HepG2 (cell line): ENCODE data around the gene TRMT112. TPM values are rescaled to one million over a fixed set of nuclear protein-coding genes. Genes with fewer than 3 reads are reported as not detected.

Experiments used
- ARID4A ChIP-seq: sonication (generic); formaldehyde crosslinking; IDR thresholded peaks from 2 replicates; pipeline ENCODE4 v1.5.0; 2020; ENCODE audit warnings: mild to moderate bottlenecking, missing genetic modification reagents, borderline replicate concordance
- CBX1 ChIP-seq: IDR thresholded peaks from one replicate; pipeline ENCODE4 v1.6.1; 2016; ENCODE audit warnings: antibody characterized with exemption, low read depth
- CENPBD1 ChIP-seq: sonication (generic); formaldehyde crosslinking; IDR thresholded peaks from 2 replicates; pipeline ENCODE4 v1.8.0; 2022; ENCODE audit warnings: missing genetic modification reagents, low read depth, mild to moderate bottlenecking, borderline replicate concordance
- CSRNP2 ChIP-seq: sonication (generic); formaldehyde crosslinking; conservative IDR thresholded peaks from 2 replicates; pipeline ENCODE4 v1.8.0; 2022; ENCODE audit warnings: low read depth, missing genetic modification reagents
- GLI4 ChIP-seq: sonication (generic); formaldehyde crosslinking; IDR thresholded peaks from 2 replicates; pipeline ENCODE4 v1.5.1; 2020; ENCODE audit warnings: missing genetic modification reagents, mild to moderate bottlenecking, moderate library complexity, borderline replicate concordance
- KAT2B ChIP-seq: fragments of 150-350 bp; IDR thresholded peaks from 2 replicates; pipeline ENCODE4 v1.6.1; 2014; ENCODE audit warnings: low read depth, low read length, borderline replicate concordance
- KLF16 ChIP-seq, 2 experiments: sonication (generic) in 1 of 2; formaldehyde crosslinking in 1 of 2; IDR thresholded peaks; 2 replicates each; pipeline versions ENCODE4 v1.6.1 to v1.8.0; 2016 to 2023; ENCODE audit warnings: missing genetic modification reagents in 2 of 2, missing compliant biosample characterization in 1 of 2
- MED13 ChIP-seq: sonication (generic); formaldehyde crosslinking; IDR thresholded peaks from 2 replicates; pipeline ENCODE4 v1.5.0; 2020; ENCODE audit warnings: missing genetic modification reagents
- MTF2 ChIP-seq: sonication (generic); formaldehyde crosslinking; IDR thresholded peaks from 2 replicates; pipeline ENCODE4 v1.5.0; 2020; ENCODE audit warnings: missing genetic modification reagents, borderline replicate concordance
- MXI1 ChIP-seq: IDR thresholded peaks from 3 replicates; pipeline ENCODE4 v1.6.1; 2012; ENCODE audit warnings: low read depth, low read length, inconsistent platforms, borderline replicate concordance
- NFATC3 ChIP-seq: sonication (generic); formaldehyde crosslinking; IDR thresholded peaks from 2 replicates; pipeline ENCODE4 v1.5.1; 2020; ENCODE audit warnings: mild to moderate bottlenecking, missing genetic modification reagents
- NFE2 ChIP-seq: sonication (generic); formaldehyde crosslinking; IDR thresholded peaks from 2 replicates; pipeline ENCODE4 v1.4.0; 2020; ENCODE audit warnings: missing genetic modification reagents
- PHF20 ChIP-seq: sonication (generic); formaldehyde crosslinking; IDR thresholded peaks from 2 replicates; pipeline ENCODE4 v1.5.0; 2020; ENCODE audit warnings: mild to moderate bottlenecking, missing genetic modification reagents
- ZNF280D ChIP-seq: sonication (generic); formaldehyde crosslinking; IDR thresholded peaks from 2 replicates; pipeline ENCODE4 v1.5.1; 2020; ENCODE audit warnings: mild to moderate bottlenecking, missing genetic modification reagents
- ZNF512 ChIP-seq: sonication (generic); formaldehyde crosslinking; IDR thresholded peaks from 2 replicates; pipeline ENCODE4 v1.4.0; 2020; ENCODE audit warnings: mild to moderate bottlenecking, missing genetic modification reagents
- ZNF598 ChIP-seq: sonication (generic); formaldehyde crosslinking; IDR thresholded peaks from 2 replicates; pipeline ENCODE4 v1.5.1; 2020; ENCODE audit warnings: mild to moderate bottlenecking, missing genetic modification reagents, borderline replicate concordance
- ZNF619 ChIP-seq: sonication (generic); formaldehyde crosslinking; IDR thresholded peaks from 2 replicates; pipeline ENCODE4 v1.4.0; 2020; ENCODE audit warnings: mild to moderate bottlenecking, missing genetic modification reagents
- polyA plus RNA-seq, 8 experiments: library from polyadenylated mRNA; depleted of rRNA in 3 of 8; stranded (reverse) in 7 of 8; unstranded in 1 of 8; fragments of >200 nt; fragmentation: Illumina TruSeq in 4 of 8; extraction: Trizol in 4 of 8; gene quantifications; 2 replicates each; pipeline versions ENCODE4 v1.2.1 to v1.2.3, GENCODE V29; 2011 to 2016; ENCODE audit warnings: low read depth in 4 of 8, missing spikeins in 1 of 8, mixed read lengths in 1 of 8; ENCODE audit not compliant: insufficient read depth in 1 of 8
- total RNA-seq, 5 experiments: library from RNA; depleted of rRNA; stranded (reverse); fragments of >200 nt; fragmentation: Illumina TruSeq; extraction: Trizol; gene quantifications; 2 replicates each; pipeline ENCODE4 v1.2.3, GENCODE V29; 2016; ENCODE audit warnings: low read depth in 1 of 5

The TRMT112 gene
- total and polyA plus RNA-seq, 2 of the 13 experiments (the other 11 are each of a cell fraction or from before 2014, with no cell fraction given): 186 to 409 TPM

GRCh38 chr11:64306876-64307622 lies 10.3 kb downstream of the TRMT112 start (continued):
- TF ChIP-seq ARID4A (no peak), NFE2 (CRISPR knock-in tag) (no peak), CBX1 (no peak), CENPBD1 (CRISPR knock-in tag) (no peak), MXI1 (peak; percentile 29; the same call in 1 of the 3 replicates), GLI4 (no peak), CSRNP2 (CRISPR knock-in tag) (no peak), ZNF598 (CRISPR knock-in tag) (no peak), PHF20 (CRISPR knock-in tag) (no peak), ZNF280D (no peak), KAT2B (no peak), ZNF512 (CRISPR knock-in tag) (no peak), MED13 (no peak), MTF2 (CRISPR knock-in tag) (no peak), ZNF619 (CRISPR knock-in tag) (no peak), NFATC3 (CRISPR knock-in tag) (no peak), KLF16 (CRISPR knock-in tag; IDR thresholded peaks at IDR 0.05) (no peak)
